ENCODE measurements around the gene CAMK2N1. TPM values are rescaled to one million over a fixed set of nuclear protein-coding genes. Genes with fewer than 3 reads are reported as not detected.

Gene CAMK2N1
- total RNA-seq, 1 experiment from 2014 or later, result 10.1 TPM

DNA sequence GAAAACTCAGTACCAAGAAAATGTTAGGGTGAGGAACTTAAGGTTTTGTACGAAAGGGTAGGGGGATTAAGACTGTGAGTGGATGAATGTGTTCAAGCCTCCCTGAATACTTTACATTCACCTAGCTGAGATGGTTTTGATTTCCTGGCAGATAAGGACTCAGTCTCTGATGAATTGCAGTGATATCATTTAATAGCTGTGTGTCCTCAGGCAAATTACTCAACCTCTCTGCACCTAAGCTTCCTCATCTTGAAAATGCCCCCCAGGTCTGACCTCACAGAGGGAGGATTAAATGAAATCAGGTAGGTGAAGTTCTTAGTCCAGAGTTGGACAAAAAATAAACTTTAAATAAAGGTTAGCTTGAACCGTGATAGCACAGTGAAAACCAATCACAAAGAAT, 48.4 kb downstream of the CAMK2N1 start (continued):
- TF ChIP-seq FOXP1 (CRISPR knock-in tag; IDR thresholded peaks at IDR 0.05; ENCODE audit: borderline replicate concordance) (no peak), GABPB1 (CRISPR knock-in tag; IDR thresholded peaks at IDR 0.05) (no peak), ESRRA (CRISPR knock-in tag; IDR thresholded peaks at IDR 0.05; ENCODE audit: borderline replicate concordance) (no peak), SP1 (CRISPR knock-in tag; conservative IDR thresholded peaks at IDR 0.05) (no peak)
- TF ChIP-seq, protein P1, sequence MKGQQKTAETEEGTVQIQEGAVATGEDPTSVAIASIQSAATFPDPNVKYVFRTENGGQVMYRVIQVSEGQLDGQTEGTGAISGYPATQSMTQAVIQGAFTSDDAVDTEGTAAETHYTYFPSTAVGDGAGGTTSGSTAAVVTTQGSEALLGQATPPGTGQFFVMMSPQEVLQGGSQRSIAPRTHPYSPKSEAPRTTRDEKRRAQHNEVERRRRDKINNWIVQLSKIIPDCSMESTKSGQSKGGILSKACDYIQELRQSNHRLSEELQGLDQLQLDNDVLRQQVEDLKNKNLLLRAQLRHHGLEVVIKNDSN (CRISPR knock-in tag; IDR thresholded peaks at IDR 0.05), result no peak

DNA sequence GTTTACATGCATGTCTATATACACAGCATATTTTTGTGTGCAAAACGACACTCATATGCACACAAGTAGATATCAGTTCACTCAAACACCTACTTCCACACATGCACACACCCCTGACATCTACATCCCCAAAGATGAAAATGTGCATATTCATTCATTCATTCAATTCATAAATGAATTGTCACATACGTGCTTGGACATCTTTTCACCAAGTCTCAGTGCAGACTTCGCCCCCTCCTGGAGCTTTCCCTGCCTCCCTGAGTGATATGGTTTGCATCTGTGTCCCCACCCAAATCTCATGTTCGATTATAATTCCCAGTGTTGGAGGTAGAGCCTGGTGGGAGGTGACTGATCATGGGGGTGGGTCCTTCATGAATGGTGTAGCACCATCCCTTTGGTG, 53.1 kb downstream of the CAMK2N1 start:
- H3K4me3 Mint-ChIP-seq, result no peak overlapping the region
- ChIA-PET POLR2A (no interaction called here), CTCF (interaction anchor here (2.0 to 4.4 kb wide), 3 partner anchors 51 to 70 kb away, joined by 19 to 71 read pairs (median 55); partner anchors contain the start of gene CAMK2N1)
- ATAC-seq (no peak), DNase-seq (ENCODE audit: low spot score) (no peak)
- H3K27me3 Mint-ChIP-seq (ENCODE audit: low read depth), result peaks cover 41% of the 10 kb centered on the region
- TF ChIP-seq RORB (CRISPR knock-in tag; IDR thresholded peaks at IDR 0.05) (no peak), GRHL2 (CRISPR knock-in tag; IDR thresholded peaks at IDR 0.05; ENCODE audit: insufficient replicate concordance, severe bottlenecking) (no peak), ZNF416 (CRISPR knock-in tag; IDR thresholded peaks at IDR 0.05) (no peak), MXD4 (CRISPR knock-in tag; IDR thresholded peaks at IDR 0.05; ENCODE audit: borderline replicate concordance) (no peak), FOXK1 (CRISPR knock-in tag; IDR thresholded peaks at IDR 0.05) (no peak), NFATC4 (CRISPR knock-in tag; IDR thresholded peaks at IDR 0.05) (no peak), ZNF219 (CRISPR knock-in tag; IDR thresholded peaks at IDR 0.05; ENCODE audit: borderline replicate concordance) (no peak), ETV6 (CRISPR knock-in tag; IDR thresholded peaks at IDR 0.05) (no peak), NFE2L1 (CRISPR knock-in tag; IDR thresholded peaks at IDR 0.05) (no peak), OVOL2 (CRISPR knock-in tag; IDR thresholded peaks at IDR 0.05; ENCODE audit: borderline replicate concordance) (no peak), IRF2 (CRISPR knock-in tag; IDR thresholded peaks at IDR 0.05; ENCODE audit: borderline replicate concordance, low read depth) (no peak), ZNF423 (CRISPR knock-in tag; IDR thresholded peaks at IDR 0.05) (no peak), CBFB (CRISPR knock-in tag; IDR thresholded peaks at IDR 0.05; ENCODE audit: low read depth) (no peak)
- TF ChIP-seq, protein P2, sequence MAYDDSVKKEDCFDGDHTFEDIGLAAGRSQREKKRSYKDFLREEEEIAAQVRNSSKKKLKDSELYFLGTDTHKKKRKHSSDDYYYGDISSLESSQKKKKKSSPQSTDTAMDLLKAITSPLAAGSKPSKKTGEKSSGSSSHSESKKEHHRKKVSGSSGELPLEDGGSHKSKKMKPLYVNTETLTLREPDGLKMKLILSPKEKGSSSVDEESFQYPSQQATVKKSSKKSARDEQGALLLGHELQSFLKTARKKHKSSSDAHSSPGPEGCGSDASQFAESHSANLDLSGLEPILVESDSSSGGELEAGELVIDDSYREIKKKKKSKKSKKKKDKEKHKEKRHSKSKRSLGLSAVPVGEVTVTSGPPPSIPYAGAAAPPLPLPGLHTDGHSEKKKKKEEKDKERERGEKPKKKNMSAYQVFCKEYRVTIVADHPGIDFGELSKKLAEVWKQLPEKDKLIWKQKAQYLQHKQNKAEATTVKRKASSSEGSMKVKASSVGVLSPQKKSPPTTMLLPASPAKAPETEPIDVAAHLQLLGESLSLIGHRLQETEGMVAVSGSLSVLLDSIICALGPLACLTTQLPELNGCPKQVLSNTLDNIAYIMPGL (CRISPR knock-in tag; IDR thresholded peaks at IDR 0.05), result no peak
- TF ChIP-seq, protein P3, sequence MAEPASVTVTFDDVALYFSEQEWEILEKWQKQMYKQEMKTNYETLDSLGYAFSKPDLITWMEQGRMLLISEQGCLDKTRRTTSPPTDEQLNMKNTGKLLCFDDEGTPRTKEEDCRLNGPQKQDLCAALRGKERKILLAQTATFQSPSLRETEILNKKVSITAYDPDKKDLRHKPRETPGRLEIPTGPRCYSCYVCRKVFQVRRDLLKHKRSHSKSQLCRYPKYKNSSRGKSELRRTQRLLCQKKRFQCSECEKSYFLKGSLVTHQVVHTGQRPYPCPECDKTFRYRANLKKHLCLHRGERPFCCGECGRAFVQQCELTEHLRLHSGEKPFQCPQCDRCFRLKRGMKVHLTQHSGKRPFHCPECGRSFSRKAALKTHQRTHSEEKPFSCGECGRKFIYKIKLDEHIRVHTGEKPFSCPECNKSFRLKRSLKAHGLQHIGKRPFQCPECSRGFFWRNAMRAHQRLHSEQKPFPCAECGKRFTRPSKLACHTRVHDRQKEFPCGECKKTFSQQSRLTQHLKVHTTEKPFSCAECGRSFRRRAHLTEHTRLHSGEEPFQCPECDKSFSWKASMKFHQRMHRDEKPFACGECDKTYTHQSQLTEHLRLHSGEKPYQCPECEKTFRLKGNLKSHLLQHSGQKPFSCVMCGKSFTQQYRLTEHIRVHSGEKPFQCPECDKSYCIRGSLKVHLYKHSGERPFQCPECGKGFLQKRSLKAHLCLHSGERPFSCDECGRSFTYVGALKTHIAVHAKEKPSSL (CRISPR knock-in tag; conservative IDR thresholded peaks at IDR 0.05), result no peak
- TF ChIP-seq, protein P4, sequence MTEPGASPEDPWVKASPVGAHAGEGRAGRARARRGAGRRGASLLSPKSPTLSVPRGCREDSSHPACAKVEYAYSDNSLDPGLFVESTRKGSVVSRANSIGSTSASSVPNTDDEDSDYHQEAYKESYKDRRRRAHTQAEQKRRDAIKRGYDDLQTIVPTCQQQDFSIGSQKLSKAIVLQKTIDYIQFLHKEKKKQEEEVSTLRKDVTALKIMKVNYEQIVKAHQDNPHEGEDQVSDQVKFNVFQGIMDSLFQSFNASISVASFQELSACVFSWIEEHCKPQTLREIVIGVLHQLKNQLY (CRISPR knock-in tag; IDR thresholded peaks at IDR 0.05), result no peak
- TF ChIP-seq, protein P5, sequence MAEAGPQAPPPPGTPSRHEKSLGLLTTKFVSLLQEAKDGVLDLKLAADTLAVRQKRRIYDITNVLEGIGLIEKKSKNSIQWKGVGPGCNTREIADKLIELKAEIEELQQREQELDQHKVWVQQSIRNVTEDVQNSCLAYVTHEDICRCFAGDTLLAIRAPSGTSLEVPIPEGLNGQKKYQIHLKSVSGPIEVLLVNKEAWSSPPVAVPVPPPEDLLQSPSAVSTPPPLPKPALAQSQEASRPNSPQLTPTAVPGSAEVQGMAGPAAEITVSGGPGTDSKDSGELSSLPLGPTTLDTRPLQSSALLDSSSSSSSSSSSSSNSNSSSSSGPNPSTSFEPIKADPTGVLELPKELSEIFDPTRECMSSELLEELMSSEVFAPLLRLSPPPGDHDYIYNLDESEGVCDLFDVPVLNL (CRISPR knock-in tag; IDR thresholded peaks at IDR 0.05; ENCODE audit: borderline replicate concordance, low read depth), result no peak
- TF ChIP-seq, protein P6, sequence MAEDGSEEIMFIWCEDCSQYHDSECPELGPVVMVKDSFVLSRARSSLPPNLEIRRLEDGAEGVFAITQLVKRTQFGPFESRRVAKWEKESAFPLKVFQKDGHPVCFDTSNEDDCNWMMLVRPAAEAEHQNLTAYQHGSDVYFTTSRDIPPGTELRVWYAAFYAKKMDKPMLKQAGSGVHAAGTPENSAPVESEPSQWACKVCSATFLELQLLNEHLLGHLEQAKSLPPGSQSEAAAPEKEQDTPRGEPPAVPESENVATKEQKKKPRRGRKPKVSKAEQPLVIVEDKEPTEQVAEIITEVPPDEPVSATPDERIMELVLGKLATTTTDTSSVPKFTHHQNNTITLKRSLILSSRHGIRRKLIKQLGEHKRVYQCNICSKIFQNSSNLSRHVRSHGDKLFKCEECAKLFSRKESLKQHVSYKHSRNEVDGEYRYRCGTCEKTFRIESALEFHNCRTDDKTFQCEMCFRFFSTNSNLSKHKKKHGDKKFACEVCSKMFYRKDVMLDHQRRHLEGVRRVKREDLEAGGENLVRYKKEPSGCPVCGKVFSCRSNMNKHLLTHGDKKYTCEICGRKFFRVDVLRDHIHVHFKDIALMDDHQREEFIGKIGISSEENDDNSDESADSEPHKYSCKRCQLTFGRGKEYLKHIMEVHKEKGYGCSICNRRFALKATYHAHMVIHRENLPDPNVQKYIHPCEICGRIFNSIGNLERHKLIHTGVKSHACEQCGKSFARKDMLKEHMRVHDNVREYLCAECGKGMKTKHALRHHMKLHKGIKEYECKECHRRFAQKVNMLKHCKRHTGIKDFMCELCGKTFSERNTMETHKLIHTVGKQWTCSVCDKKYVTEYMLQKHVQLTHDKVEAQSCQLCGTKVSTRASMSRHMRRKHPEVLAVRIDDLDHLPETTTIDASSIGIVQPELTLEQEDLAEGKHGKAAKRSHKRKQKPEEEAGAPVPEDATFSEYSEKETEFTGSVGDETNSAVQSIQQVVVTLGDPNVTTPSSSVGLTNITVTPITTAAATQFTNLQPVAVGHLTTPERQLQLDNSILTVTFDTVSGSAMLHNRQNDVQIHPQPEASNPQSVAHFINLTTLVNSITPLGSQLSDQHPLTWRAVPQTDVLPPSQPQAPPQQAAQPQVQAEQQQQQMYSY (CRISPR knock-in tag; IDR thresholded peaks at IDR 0.05), result no peak
- TF ChIP-seq, protein P7, sequence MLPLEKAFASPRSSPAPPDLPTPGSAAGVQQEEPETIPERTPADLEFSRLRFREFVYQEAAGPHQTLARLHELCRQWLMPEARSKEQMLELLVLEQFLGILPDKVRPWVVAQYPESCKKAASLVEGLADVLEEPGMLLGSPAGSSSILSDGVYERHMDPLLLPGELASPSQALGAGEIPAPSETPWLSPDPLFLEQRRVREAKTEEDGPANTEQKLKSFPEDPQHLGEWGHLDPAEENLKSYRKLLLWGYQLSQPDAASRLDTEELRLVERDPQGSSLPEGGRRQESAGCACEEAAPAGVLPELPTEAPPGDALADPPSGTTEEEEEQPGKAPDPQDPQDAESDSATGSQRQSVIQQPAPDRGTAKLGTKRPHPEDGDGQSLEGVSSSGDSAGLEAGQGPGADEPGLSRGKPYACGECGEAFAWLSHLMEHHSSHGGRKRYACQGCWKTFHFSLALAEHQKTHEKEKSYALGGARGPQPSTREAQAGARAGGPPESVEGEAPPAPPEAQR (CRISPR knock-in tag; IDR thresholded peaks at IDR 0.05), result no peak
- no peaks in the 10 kb centered on the region for H3K9me3 Mint-ChIP-seq
- peaks cover 12% of the 10 kb centered on the region for H3K4me1 Mint-ChIP-seq
- no peaks in the 10 kb centered on the region for H3K36me3 Mint-ChIP-seq
- no peak overlapping the region for H3K27ac Mint-ChIP-seq

All from WTC11 (cell line).